DOHH2 (cell line): ENCODE results near the gene PCDHGA6.

Source experiments
- H3F3A ChIP-seq: fragments of 200-600 bp; sonication (generic), shearing (Covaris generic); 2 replicates; pipeline ENCODE4 v1.6.0; 2016; ENCODE audit warnings: antibody characterized with exemption, mild to moderate bottlenecking; ENCODE audit not compliant: control insufficient read depth, insufficient read depth
- H3K27ac ChIP-seq: fragments of 200-600 bp; sonication (generic); 2 replicates; pipeline ENCODE4 v1.5.1; 2014; ENCODE audit warnings: low read depth, mild to moderate bottlenecking, low read length, moderate library complexity
- H3K27me3 ChIP-seq: fragments of 200-600 bp; sonication (generic); 2 replicates; pipeline ENCODE4 v1.6.1; 2014; ENCODE audit warnings: mild to moderate bottlenecking, low read length, mixed read lengths; ENCODE audit not compliant: control insufficient read depth
- H3K36me3 ChIP-seq: fragments of 200-600 bp; sonication (generic); 2 replicates; pipeline ENCODE4 v1.6.1; 2014; ENCODE audit warnings: mild to moderate bottlenecking, low read length, moderate library complexity, mixed read lengths; ENCODE audit not compliant: control insufficient read depth
- H3K4me1 ChIP-seq: fragments of 200-600 bp; sonication (generic); 2 replicates; pipeline ENCODE4 v1.6.1; 2014; ENCODE audit warnings: mild to moderate bottlenecking, low read length, mixed read lengths; ENCODE audit not compliant: control insufficient read depth
- H3K4me2 ChIP-seq: fragments of 200-600 bp; sonication (generic); 2 replicates; pipeline ENCODE4 v1.6.0; 2014; ENCODE audit warnings: mild to moderate bottlenecking, low read length, moderate library complexity
- H3K4me3 ChIP-seq: fragments of 200-600 bp; sonication (generic); 2 replicates; pipeline ENCODE4 v1.5.1; 2014; ENCODE audit warnings: mild to moderate bottlenecking, low read length, mixed read lengths
- H3K79me2 ChIP-seq: fragments of 200-600 bp; sonication (generic); 2 replicates; pipeline ENCODE4 v1.6.1; 2014; ENCODE audit warnings: mild to moderate bottlenecking, low read length, mixed read lengths; ENCODE audit not compliant: control insufficient read depth
- H3K9me2 ChIP-seq: fragments of 200-600 bp; sonication (generic); replicated peaks from 2 replicates; pipeline ENCODE4 v1.6.1; 2014; ENCODE audit warnings: mild to moderate bottlenecking, low read length, mixed read lengths; ENCODE audit not compliant: control insufficient read depth
- H3K9me3 ChIP-seq: fragments of 200-600 bp; sonication (generic); 2 replicates; pipeline ENCODE4 v1.6.1; 2014; ENCODE audit warnings: antibody characterized with exemption, low read length, mixed read lengths; ENCODE audit not compliant: control insufficient read depth, insufficient read depth
- H4K20me1 ChIP-seq: fragments of 200-600 bp; sonication (generic); 2 replicates; pipeline ENCODE4 v1.6.0; 2014; ENCODE audit warnings: low read depth, mild to moderate bottlenecking, antibody characterized with exemption, low read length, moderate library complexity; ENCODE audit not compliant: control insufficient read depth, insufficient read depth
- EZH2phosphoT487 ChIP-seq: fragments of 200-600 bp; sonication (generic); IDR thresholded peaks from 2 replicates; pipeline ENCODE4 v1.6.1; 2017; ENCODE audit warnings: borderline replicate concordance, mild to moderate bottlenecking, antibody characterized with exemption, low read length, moderate library complexity, mixed read lengths
- TF ChIP-seq, protein P1 (sequence below): fragments of 200-600 bp; sonication (generic); IDR thresholded peaks from one replicate; pipeline ENCODE4 v1.5.1; 2014; ENCODE audit warnings: antibody characterized with exemption, mild to moderate bottlenecking, low read depth, low read length; ENCODE audit not compliant: poor library complexity, severe bottlenecking

PCDHGA6 gene

GRCh38 chr5:141382469-141383294 is 9.0 kb downstream of the PCDHGA6 start, which contains the start of gene PCDHGA7:
Gene PCDHGA7, plus strand, starts transcription at chr5:141382742. Its CDS starts 158 bp downstream, at chr5:141382900.
- Histone ChIP-seq H3K9me2 (no peaks in the 10 kb centered on the region), H4K20me1 (no peaks in the 10 kb centered on the region), H3K4me3 (no peak within 1 kb of the TSS), H3K27ac (no peak within 1 kb of the TSS), H3F3A (no peaks in the 10 kb centered on the region), H3K27me3 (no peaks in the 10 kb centered on the region), H3K9me3 (peaks cover 26% of the 10 kb centered on the region; the same call in 1 of the 2 replicates), H3K4me2 (no peak within 1 kb of the TSS), H3K4me1 (no peaks in the 10 kb centered on the region), H3K79me2 (no peaks in the 10 kb centered on the region; the same call in 1 of the 2 replicates), H3K36me3 (peaks cover 25% of the 10 kb centered on the region)
- TF ChIP-seq, protein P1, sequence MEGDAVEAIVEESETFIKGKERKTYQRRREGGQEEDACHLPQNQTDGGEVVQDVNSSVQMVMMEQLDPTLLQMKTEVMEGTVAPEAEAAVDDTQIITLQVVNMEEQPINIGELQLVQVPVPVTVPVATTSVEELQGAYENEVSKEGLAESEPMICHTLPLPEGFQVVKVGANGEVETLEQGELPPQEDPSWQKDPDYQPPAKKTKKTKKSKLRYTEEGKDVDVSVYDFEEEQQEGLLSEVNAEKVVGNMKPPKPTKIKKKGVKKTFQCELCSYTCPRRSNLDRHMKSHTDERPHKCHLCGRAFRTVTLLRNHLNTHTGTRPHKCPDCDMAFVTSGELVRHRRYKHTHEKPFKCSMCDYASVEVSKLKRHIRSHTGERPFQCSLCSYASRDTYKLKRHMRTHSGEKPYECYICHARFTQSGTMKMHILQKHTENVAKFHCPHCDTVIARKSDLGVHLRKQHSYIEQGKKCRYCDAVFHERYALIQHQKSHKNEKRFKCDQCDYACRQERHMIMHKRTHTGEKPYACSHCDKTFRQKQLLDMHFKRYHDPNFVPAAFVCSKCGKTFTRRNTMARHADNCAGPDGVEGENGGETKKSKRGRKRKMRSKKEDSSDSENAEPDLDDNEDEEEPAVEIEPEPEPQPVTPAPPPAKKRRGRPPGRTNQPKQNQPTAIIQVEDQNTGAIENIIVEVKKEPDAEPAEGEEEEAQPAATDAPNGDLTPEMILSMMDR, result no peak
- TF ChIP-seq EZH2phosphoT487, result no peak

DNA sequence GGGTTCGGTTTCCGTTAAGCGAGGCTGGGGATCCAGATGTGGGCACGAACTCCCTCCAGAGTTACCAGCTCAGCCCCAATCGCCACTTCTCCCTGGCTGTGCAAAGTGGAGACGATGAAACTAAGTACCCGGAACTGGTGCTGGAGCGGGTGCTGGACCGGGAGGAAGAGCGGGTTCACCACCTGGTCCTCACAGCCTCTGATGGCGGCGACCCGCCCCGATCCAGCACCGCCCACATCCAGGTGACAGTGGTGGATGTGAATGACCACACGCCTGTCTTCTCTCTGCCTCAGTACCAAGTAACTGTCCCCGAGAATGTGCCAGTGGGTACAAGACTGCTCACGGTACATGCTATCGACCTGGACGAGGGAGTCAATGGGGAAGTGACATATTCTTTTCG is 9.7 kb downstream of the PCDHGA6 start:
- H4K20me1 ChIP-seq, result no peaks in the 10 kb centered on the region
- H3K4me2 ChIP-seq, result no peak overlapping the region
- no peaks in the 10 kb centered on the region for H3K4me1 ChIP-seq
- no peaks in the 10 kb centered on the region for H3F3A ChIP-seq
- no peak overlapping the region for H3K27ac ChIP-seq
- peaks cover 26% of the 10 kb centered on the region for H3K36me3 ChIP-seq
- peaks cover 1% of the 10 kb centered on the region; the same call in 1 of the 2 replicates for H3K79me2 ChIP-seq
- H3K27me3 ChIP-seq, result no peaks in the 10 kb centered on the region
- H3K4me3 ChIP-seq, result no peak overlapping the region
- H3K9me2 ChIP-seq, result no peaks in the 10 kb centered on the region
- TF ChIP-seq, protein P1, result no peak
- no peak for TF ChIP-seq EZH2phosphoT487
- peaks cover 28% of the 10 kb centered on the region; the same call in 1 of the 2 replicates for H3K9me3 ChIP-seq

GRCh38 chr5:141384471-141385267 is 11.0 kb downstream of the PCDHGA6 start:
- TF ChIP-seq, protein P1, result no peak
- no peak for TF ChIP-seq EZH2phosphoT487

More at GRCh38 chr5:141384471-141385267, 11.0 kb downstream of the PCDHGA6 start:
- Histone ChIP-seq H3K4me2 (no peak overlapping the region), H3K27ac (no peak overlapping the region), H3K9me3 (peaks cover 39% of the 10 kb centered on the region), H3F3A (no peaks in the 10 kb centered on the region), H3K36me3 (peaks cover 32% of the 10 kb centered on the region), H3K9me2 (no peaks in the 10 kb centered on the region), H4K20me1 (no peaks in the 10 kb centered on the region), H3K4me1 (no peaks in the 10 kb centered on the region), H3K79me2 (peaks cover 7% of the 10 kb centered on the region), H3K27me3 (no peaks in the 10 kb centered on the region), H3K4me3 (no peak overlapping the region)
